GM21528 (cell line): ENCODE measurements around the gene EEF2KMT.
"Not testable (repeated sequence)": the region's sequence is repeated elsewhere in the genome, so short reads cannot be mapped to it uniquely, and the experiment has no call there.

Experiments
- ATAC-seq: cut with Tn5 transposase; IDR thresholded peaks from one replicate; pipeline ENCODE4 v1.9.1; 2021; ENCODE audit warnings: mild to moderate bottlenecking, moderate library complexity; ENCODE audit not compliant: unreplicated experiment, low FRiP score

EEF2KMT gene

DNA sequence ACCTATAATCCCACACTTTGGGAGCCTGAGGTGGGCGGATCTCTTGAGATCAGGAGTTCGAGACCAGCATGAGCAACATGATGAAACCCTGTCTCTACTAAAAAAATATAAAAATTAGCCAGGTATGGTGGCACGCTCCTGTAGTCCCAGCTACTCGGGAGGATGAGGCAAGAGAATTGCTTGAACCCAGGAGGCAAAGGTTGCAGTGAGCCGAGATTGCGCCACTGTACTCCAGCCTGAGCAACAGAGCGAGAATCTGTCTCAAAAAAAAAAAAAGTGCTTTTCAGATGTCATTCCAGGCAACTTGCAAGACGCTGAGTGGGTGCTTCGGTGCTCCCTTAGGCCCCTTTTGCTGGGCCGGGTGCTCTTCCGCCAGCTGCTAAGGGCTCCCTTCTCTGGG lies 53.0 kb downstream of the EEF2KMT start:
- not testable (repeated sequence) for ATAC-seq

DNA sequence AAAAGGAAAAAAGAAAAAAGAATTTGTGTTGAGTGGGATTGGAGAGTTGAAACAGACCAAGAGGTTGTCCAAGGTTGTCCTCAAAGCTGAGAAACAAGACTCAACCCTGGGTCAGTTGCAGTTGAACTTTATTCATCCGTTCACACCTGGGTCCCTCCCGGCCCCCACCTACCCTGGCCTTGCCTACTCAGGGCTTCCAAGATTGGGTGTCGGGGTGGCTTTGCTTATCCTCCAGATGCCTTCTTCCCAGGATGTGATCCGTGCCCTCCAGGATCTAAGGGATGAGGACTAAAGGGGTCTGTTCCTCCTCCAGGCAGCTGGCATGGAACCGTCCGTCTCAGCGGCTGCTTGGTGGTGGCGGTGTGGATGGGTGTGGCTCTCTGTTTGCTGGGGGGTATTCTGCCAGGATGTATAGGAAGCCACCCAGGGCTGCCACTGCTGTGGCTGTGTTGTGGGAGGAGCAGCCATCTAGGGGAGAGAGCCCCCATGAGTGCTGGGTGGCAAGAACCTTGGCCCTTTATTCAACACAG lies 53.5 kb downstream of the EEF2KMT start:
- no peak for ATAC-seq

DNA sequence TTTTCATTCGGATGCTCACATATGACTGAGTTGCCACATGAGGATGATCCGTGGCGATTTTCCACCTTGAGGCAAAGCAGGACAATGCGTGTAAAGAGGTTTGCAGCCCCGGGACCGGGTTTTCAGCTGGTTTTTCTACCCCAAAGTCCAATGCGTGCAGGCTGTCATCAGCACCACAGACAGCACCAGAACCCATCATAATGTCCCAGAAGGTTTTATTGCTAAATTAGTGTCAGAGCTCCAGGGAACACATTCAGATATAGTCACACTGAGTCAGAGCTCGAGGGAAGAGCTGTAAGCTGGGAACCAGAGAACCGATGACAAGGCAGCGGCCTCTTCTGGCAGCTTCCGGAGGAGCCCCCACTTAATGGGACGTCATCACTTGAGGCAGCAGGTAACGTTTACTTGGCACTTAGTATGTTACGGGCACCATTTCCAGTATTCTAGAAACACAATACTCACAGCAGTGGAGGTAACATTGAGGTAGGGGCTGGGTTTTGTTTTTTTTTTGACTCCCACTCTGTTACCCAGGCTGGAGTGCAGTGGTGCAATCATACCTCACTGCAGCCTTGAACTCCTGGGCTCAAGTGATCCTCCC lies 54.9 kb downstream of the EEF2KMT start:
- ATAC-seq = no peak

DNA sequence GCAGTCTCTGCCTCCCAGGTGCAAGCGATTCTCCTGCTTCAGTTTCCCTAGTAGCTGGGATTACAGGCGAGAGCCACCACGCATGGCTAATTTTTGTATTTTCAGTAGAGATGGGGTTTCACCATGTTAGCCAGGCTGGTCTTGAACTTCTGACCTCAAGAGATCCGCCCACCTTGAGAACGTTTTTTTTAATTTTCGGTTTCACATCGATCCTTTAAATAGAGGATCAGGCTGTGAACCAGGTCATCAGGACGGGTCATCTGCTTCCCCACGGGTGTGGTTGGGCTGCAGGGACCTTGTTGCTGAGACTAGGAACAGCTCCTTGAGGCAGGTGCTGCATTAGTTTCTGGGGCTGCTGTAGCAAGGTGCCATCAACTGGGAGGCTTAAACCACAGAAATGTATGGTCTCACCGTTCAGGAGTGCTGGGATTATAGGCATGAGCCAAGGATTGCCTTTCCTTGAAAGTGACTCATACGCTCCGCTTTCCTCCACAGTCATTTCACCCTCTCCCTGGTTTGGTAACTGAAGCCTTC lies 55.9 kb downstream of the EEF2KMT start:
- ATAC-seq = no peak

DNA sequence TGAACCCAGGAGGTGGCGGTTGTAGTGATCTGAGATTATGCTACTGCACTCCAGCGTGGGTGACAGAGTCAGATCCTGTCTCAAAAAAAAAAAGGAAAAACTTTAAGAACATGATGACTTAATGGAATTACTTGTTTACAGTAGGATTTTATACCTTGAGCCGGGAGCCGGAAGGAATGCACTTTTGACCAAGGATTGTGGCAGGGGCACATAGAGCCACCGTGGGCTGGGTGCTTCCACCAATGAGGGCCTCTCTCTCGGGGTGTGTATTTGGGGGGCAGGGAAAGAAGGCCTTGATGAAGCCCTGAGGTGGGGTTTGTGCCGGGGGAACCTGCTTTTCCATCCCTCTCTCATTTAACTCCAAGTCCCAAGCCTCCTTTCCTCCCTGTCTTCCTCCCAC lies 57.1 kb downstream of the EEF2KMT start:
- no peak for ATAC-seq

DNA sequence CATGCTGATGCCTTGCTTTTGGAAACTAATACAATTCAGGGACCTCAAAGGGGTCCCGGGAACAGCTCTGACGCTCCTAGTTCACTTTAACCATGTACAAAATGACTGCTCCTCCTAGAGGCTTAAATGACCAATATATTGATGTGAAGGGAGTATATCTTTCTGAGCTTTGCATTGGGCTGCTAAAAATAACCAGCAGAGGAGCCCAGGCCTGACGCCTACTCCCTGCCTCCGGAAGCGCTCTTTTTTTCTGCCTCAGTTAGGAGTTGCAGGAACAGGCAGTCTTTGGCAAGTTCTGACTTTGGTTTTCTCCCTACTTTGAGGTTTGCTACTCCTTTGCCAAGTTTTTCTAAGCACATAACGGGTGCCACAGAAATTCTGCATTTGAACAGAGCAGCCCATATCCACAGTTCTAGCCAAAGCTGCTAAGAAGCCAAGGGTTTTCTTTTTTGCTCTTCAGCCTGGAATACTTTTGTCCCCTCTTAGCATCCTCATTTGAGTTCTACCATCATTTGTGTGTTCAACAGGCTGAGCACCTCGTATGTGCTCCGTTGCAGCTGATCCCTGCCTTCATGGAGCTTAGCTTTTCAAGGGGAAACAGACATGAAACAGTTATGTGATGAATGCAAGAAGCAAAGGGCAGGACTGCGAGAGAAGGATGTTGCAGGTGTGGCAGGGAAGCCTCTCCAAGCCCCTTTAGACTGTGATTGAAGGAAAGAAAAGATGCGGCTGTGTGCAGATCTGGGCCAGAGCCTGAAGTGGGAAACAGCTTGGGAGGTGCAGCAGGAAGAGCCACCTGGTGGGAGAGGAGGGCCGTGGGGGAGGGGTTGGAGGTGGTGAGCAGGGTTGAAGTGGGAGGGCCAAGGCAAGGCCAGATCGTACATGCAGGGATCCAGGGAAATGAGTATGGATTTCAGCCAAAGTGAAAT lies 61.1 kb downstream of the EEF2KMT start:
- ATAC-seq = no peak

DNA sequence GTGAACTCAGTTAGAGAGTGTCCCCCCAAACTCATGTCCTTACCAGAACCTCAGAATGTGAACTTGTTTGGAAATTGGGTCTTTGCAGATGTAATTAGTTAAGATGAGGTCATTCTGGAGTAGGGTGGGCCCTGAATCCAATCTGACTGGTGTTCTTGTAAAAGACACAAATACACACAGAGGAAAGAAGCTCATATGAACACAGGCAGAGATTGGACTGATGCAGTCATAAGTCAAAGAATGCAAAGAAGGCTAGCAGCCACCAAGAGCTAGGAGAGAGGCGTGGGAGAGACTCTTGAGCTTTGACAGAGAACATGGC lies 61.7 kb downstream of the EEF2KMT start:
- no peak for ATAC-seq
